KMS-11 (cell line): ENCODE results near the gene CAMK2D.

ENCODE experiments used
- H2AFZ ChIP-seq: fragments of 200-600 bp; sonication (generic); 2 replicates; pipeline ENCODE4 v1.6.1; 2016; ENCODE audit warnings: antibody characterized with exemption, mixed run types, low read depth
- H3K27ac ChIP-seq: fragments of 200-600 bp; sonication (generic); 2 replicates; pipeline ENCODE4 v1.6.1; 2016; ENCODE audit warnings: mild to moderate bottlenecking, mixed run types
- H3K27me3 ChIP-seq: fragments of 200-600 bp; sonication (generic); 2 replicates; pipeline ENCODE4 v1.6.1; 2017; ENCODE audit warnings: mild to moderate bottlenecking, low read depth, mixed run types, moderate library complexity; ENCODE audit not compliant: insufficient read depth
- H3K36me3 ChIP-seq: fragments of 200-600 bp; sonication (generic); 2 replicates; pipeline ENCODE4 v1.6.1; 2017; ENCODE audit warnings: mild to moderate bottlenecking, mixed run types; ENCODE audit not compliant: insufficient read depth
- H3K4me1 ChIP-seq: fragments of 200-600 bp; sonication (generic); 2 replicates; pipeline ENCODE4 v1.6.1; 2016; ENCODE audit warnings: mild to moderate bottlenecking, low read depth, mixed run types; ENCODE audit not compliant: poor library complexity, severe bottlenecking
- H3K4me2 ChIP-seq: fragments of 200-600 bp; sonication (generic); 2 replicates; pipeline ENCODE4 v1.7.0; 2016; ENCODE audit warnings: mild to moderate bottlenecking, mixed run types
- H3K4me3 ChIP-seq: fragments of 200-600 bp; sonication (generic); IDR thresholded peaks from 2 replicates; pipeline ENCODE4 v1.6.1; 2017; ENCODE audit warnings: low read depth, low read length, mixed read lengths; ENCODE audit not compliant: insufficient read depth
- H3K79me2 ChIP-seq: fragments of 200-600 bp; sonication (generic); 2 replicates; pipeline ENCODE4 v1.6.1; 2016; ENCODE audit warnings: low read depth, mixed run types; ENCODE audit not compliant: insufficient read depth
- H3K9ac ChIP-seq: fragments of 200-600 bp; sonication (generic); 2 replicates; pipeline ENCODE4 v1.6.1; 2016; ENCODE audit warnings: mild to moderate bottlenecking, mixed run types
- H4K20me1 ChIP-seq: fragments of 200-600 bp; sonication (generic); 2 replicates; pipeline ENCODE4 v1.6.1; 2016; ENCODE audit warnings: mild to moderate bottlenecking, mixed run types; ENCODE audit not compliant: insufficient read depth
- CTCF ChIP-seq: fragments of 200-600 bp; sonication (generic); conservative IDR thresholded peaks from 2 replicates; pipeline ENCODE4 v1.6.1; 2017; ENCODE audit warnings: low read depth, mild to moderate bottlenecking, antibody characterized with exemption, low read length, moderate library complexity, mixed read lengths

The CAMK2D gene

GRCh38 chr4:113662581-113662980, 99.0 kb downstream of the CAMK2D start:
- H3K27me3 ChIP-seq, result no peaks in the 10 kb centered on the region
- no peak overlapping the region for H2AFZ ChIP-seq
- no peaks in the 10 kb centered on the region for H3K79me2 ChIP-seq
- no peak overlapping the region for H3K4me2 ChIP-seq
- no peak overlapping the region for H3K27ac ChIP-seq
- H4K20me1 ChIP-seq, result no peaks in the 10 kb centered on the region
- H3K36me3 ChIP-seq, result no peaks in the 10 kb centered on the region
- H3K4me1 ChIP-seq, result no peaks in the 10 kb centered on the region
- H3K9ac ChIP-seq, result no peak overlapping the region
- TF ChIP-seq CTCF, result no peak
- no peak overlapping the region for H3K4me3 ChIP-seq

- H3K79me2 ChIP-seq, result no peaks in the 10 kb centered on the region
- no peak overlapping the region for H3K27ac ChIP-seq
- H3K36me3 ChIP-seq, result no peaks in the 10 kb centered on the region
- H2AFZ ChIP-seq, result no peak overlapping the region
- no peak overlapping the region for H3K4me2 ChIP-seq
- no peak for TF ChIP-seq CTCF
- H3K9ac ChIP-seq, result no peak overlapping the region
- no peak overlapping the region for H3K4me3 ChIP-seq
- no peaks in the 10 kb centered on the region for H3K4me1 ChIP-seq
- no peaks in the 10 kb centered on the region for H4K20me1 ChIP-seq
- H3K27me3 ChIP-seq, result no peaks in the 10 kb centered on the region
Measured at GRCh38 chr4:113659127-113659526, 102.4 kb downstream of the CAMK2D start.

- no peak overlapping the region for H3K4me2 ChIP-seq
- no peak overlapping the region for H3K9ac ChIP-seq
- H3K36me3 ChIP-seq, result no peaks in the 10 kb centered on the region
- no peaks in the 10 kb centered on the region for H3K4me1 ChIP-seq
- H3K79me2 ChIP-seq, result no peaks in the 10 kb centered on the region
- H4K20me1 ChIP-seq, result no peaks in the 10 kb centered on the region
- TF ChIP-seq CTCF, result no peak
- H3K4me3 ChIP-seq, result no peak overlapping the region
- H3K27ac ChIP-seq, result no peak overlapping the region
- H2AFZ ChIP-seq, result no peak overlapping the region
- H3K27me3 ChIP-seq, result no peaks in the 10 kb centered on the region
Measured at GRCh38 chr4:113657586-113658233, 103.8 kb downstream of the CAMK2D start.

GRCh38 chr4:113653871-113654270, 107.7 kb downstream of the CAMK2D start:
- H2AFZ ChIP-seq, result no peak overlapping the region
- no peaks in the 10 kb centered on the region for H3K27me3 ChIP-seq
- no peaks in the 10 kb centered on the region for H3K79me2 ChIP-seq
- H3K36me3 ChIP-seq, result no peaks in the 10 kb centered on the region
- H3K27ac ChIP-seq, result no peak overlapping the region
- H3K4me2 ChIP-seq, result no peak overlapping the region
- H4K20me1 ChIP-seq, result no peaks in the 10 kb centered on the region
- no peak overlapping the region for H3K9ac ChIP-seq
- H3K4me1 ChIP-seq, result no peaks in the 10 kb centered on the region
- TF ChIP-seq CTCF, result no peak
- no peak overlapping the region for H3K4me3 ChIP-seq
